Activated naive CD4-positive, alpha-beta T cell treated with anti-CD3 and anti-CD28 coated beads, Interleukin-2, amount 50 U/mL, for 72 hours (primary cell): ENCODE data around the gene ASB8. TPM values are rescaled to one million over a fixed set of nuclear protein-coding genes. Genes with fewer than 3 reads are reported as not detected.

Experiments
- ATAC-seq, 2 donors: fragments of 150-1000 bp; cut with Tn5 transposase; 2 replicates each; pipeline ENCODE4 v1.10.0; 2021; ENCODE audit warnings: mild to moderate bottlenecking in 2 of 2, moderate library complexity in 2 of 2
- DNase-seq, 2 donors: peaks; one replicate each; pipeline ENCODE4 v3.0.0; 2021 to 2022; ENCODE audit warnings: low spot score in 2 of 2
- H3K27ac Mint-ChIP-seq, 2 donors: one replicate each; pipeline ENCODE4 v1.8.0; 2022; ENCODE audit warnings: mild to moderate bottlenecking in 2 of 2, mixed read lengths in 2 of 2
- H3K36me3 Mint-ChIP-seq, 2 donors: one replicate each; pipeline ENCODE4 v1.8.0; 2022; ENCODE audit warnings: mixed read lengths in 2 of 2
- H3K9me3 Mint-ChIP-seq, 2 donors: one replicate each; pipeline ENCODE4 v1.8.0; 2022; ENCODE audit warnings: mixed read lengths in 2 of 2
- total RNA-seq, 2 donors: library from RNA; stranded (reverse); gene quantifications; one replicate each; pipeline ENCODE4 v1.2.3, GENCODE V29; 2022

ASB8 gene, protein sequence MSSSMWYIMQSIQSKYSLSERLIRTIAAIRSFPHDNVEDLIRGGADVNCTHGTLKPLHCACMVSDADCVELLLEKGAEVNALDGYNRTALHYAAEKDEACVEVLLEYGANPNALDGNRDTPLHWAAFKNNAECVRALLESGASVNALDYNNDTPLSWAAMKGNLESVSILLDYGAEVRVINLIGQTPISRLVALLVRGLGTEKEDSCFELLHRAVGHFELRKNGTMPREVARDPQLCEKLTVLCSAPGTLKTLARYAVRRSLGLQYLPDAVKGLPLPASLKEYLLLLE
- 10 to 100 TPM; 30.7 to 45.3 TPM for total RNA-seq

DNA sequence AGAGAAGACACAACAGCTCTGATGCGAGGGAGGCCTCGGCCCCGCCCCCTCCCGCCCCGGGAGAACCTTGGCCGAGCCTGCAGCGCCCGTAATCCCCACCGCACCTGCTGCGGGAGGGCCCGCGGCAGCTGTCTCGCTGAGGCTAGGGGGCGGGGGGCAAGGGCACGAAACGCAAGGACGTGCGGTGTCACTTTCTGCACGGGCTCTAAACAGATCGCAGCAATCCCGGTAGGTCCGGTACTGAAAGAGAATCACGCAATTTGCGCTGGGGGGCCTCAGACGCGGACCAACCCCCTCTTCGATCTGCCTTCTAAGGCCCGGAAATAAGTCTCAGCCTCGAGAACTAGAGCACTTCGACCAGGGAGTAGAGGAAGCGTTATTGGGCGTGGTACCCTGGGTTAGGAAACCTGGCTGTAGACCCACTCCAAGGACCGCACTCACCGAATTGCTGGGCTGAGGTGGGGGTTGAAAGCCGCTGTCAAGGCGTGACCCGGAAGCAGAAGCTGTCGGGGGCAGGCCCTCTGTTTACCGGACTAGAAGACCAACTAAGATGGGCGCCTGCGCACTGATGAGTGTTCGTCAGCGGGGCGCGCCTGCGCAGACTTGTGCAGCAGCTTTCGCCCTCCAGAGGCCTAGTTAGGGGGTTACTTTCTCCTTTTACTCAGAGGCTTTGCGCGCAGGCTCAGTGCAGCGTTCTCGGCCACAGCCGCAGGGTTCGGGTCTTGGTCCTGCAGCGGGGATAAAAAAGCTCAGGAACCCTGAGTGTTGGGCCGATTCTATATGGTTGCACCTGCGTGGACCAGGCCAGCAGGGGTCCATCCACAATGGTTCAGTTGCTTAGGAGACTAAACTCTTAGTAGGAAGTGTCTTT is at the start of gene ASB8:
ASB8 (minus strand) TSS at position 498 of the 871 bp plus-strand sequence. CDS start 4,019 bp downstream, outside the sequence.
- ATAC-seq = peak; percentile 95 to 96
- DNase-seq = peak; percentile 97 to 99
- Mint-ChIP-seq H3K9me3 (peaks cover 0 to 4% of the 10 kb centered on the region in 2 donors), H3K36me3 (peaks cover 0 to 6% of the 10 kb centered on the region in 2 donors), H3K27ac (peak within 1 kb of the TSS; percentile 88 to 95)

DNA sequence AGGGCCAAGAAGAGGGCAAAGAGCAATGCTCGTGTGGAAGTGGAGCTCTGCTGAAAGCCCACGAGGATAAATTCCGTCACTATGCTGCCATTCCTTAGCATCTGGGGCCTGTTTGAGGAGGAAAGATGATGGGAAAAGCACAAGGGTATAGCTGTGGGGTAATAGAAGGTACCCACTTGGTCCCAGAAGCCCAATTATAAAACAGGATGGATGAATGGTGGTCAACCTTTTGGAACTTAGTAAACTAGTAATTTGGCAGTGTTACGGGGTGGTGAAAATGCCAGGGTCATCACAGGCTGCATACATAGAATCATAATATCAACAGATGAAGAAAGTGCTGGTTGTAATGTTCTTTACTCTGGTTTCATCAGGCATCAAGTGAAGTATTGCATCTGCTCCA is 45.9 kb upstream of the ASB8 start, which contains the start of gene OR10AD1:
OR10AD1 (minus strand) TSS at position 101 of the 400 bp plus-strand sequence; CDS start at position 101, 0 bp downstream.
- Mint-ChIP-seq H3K27ac (peak within 1 kb of the TSS in 1 of 2 donors; percentile 99), H3K36me3 (peaks cover 70 to 74% of the 10 kb centered on the region in 2 donors), H3K9me3 (peaks cover 37 to 45% of the 10 kb centered on the region in 2 donors)
- DNase-seq (no peak), ATAC-seq (no peak)

DNA sequence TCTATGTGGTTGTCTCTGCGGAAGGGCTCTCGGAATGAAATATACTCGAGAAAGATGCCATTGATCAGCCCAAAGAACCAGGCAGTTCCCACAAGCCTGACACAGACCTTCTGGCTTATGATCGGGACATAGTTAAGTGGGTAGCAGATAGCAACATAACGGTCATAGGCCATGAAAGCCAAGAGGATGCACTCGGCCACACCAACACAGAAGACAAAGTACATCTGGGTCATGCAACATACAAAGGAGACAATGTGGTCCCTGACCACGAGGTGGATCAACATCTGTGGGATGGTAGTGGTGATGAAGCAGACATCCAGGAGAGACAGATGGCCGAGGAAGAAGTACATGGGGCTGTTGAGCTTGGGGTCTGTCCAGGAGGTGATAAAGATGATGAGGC is 45.5 kb upstream of the ASB8 start:
- Mint-ChIP-seq H3K9me3 (peaks cover 37 to 45% of the 10 kb centered on the region in 2 donors), H3K27ac (no peak overlapping the region), H3K36me3 (peaks cover 69 to 73% of the 10 kb centered on the region in 2 donors)
- no peak for ATAC-seq
- DNase-seq = no peak

DNA sequence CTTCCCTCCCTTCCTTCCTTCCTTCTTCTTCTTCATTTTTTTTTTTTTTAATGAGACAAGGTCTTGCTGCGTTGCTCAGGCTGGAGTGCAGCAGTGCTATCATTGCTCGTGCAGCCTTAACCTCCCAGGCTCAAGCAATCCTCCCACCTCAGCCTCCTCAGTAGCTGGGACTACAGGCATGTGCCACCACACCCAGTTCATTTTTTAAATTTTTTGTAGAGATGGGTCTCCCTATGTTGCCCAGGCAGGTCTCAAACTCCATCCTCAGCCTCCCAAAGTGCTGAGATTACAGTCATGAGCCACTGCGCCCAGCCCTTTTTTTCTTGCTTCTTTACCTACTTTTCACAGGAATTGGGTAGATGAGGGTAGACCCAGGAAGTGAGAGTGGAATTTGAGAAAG is 44.2 kb upstream of the ASB8 start:
- Mint-ChIP-seq H3K27ac (peak overlapping the region in 1 of 2 donors; percentile 99), H3K36me3 (peaks cover 57 to 61% of the 10 kb centered on the region in 2 donors), H3K9me3 (peaks cover 28 to 35% of the 10 kb centered on the region in 2 donors)
- ATAC-seq (no peak), DNase-seq (no peak)

DNA sequence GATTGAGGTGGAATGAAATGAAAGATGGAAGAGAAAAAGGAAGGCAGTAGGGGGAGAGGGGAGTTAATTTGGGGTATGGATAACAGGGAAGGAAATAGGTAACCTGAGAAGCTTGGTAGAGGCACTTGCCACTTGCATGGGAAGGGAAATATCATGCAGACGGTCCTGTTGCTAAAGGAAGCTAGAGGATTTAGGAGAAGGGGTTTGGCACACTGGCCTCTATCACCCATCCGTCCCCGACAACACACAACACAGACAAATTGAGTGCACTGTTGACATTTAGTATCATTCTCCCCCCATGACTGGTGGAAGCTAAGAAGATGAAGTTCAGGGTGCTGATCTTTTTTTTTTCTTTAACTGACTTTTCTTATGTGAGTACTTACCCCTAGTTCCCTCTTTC is 43.8 kb upstream of the ASB8 start:
- ATAC-seq = no peak
- Mint-ChIP-seq H3K9me3 (peaks cover 25 to 31% of the 10 kb centered on the region in 2 donors), H3K36me3 (peaks cover 53 to 57% of the 10 kb centered on the region in 2 donors), H3K27ac (peak overlapping the region in 1 of 2 donors; percentile 99)
- DNase-seq = no peak

DNA sequence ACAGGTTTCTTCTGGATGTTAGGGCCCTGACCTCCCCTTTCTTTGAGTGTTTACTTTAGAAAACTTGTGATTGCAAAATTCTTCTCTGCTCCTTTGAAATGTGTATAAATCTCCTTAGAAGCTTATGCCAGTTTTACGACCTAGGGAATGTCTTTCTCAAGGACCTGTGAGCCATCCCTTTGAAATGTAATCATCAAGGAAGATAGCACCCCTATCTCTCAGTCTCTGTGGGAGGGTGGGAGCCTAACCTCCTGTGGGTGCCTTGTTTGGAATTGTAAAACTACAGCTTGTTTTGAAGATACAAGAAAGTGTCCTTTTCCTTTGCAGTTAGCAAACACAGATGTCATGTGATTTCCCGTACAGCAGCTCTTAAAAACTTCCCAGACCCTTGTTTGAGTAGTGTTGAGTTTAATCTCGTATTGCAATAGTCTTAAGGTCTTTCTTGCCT is 42.5 kb upstream of the ASB8 start:
- peaks cover 24 to 31% of the 10 kb centered on the region in 2 donors for H3K9me3 Mint-ChIP-seq
- peak overlapping the region; percentile 95 to 99 for H3K27ac Mint-ChIP-seq
- ATAC-seq = no peak
- no peak for DNase-seq
- peaks cover 49 to 51% of the 10 kb centered on the region in 2 donors for H3K36me3 Mint-ChIP-seq

DNA sequence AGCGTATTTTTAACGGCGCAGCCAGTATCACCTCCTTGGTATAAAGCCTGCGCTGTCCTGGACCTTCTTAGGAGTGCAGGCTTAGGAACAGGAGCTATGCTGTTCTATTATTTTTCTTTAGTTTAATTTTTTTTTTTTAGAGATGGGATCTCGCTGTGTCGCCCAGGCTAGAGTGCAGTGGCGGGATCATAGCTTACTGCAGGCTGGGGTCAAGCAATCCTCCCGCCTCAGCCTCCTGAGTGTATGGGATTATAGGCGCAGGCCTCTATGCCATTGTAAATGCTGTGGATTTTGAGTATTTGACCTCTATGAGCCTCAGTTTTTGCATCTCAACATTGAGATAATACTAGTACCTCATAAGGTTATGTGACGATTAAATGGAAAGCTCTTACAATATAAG is 41.7 kb upstream of the ASB8 start:
- peaks cover 41 to 43% of the 10 kb centered on the region in 2 donors for H3K36me3 Mint-ChIP-seq
- H3K9me3 Mint-ChIP-seq = peaks cover 19 to 25% of the 10 kb centered on the region in 2 donors
- ATAC-seq = no peak
- no peak for DNase-seq
- H3K27ac Mint-ChIP-seq = peak overlapping the region; percentile 99

DNA sequence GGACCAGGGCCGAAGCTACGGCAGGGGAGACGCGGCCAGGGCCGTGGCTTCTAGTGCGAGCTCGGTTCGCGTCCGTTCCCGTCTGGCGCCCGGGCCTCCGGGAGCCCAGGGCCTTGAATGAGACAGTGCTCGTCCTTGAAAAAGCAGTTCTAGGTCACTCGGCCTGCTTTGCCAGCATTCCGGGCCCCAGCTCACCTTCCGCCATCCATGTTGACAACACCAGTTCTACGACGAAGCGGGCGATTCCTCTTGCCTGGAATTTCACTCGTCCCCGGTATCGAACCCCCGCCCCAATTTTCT is 41.3 kb upstream of the ASB8 start:
- DNase-seq (no peak), ATAC-seq (peak; percentile 14 to 16)
- Mint-ChIP-seq H3K36me3 (peaks cover 39 to 40% of the 10 kb centered on the region in 2 donors), H3K27ac (peak overlapping the region; percentile 99), H3K9me3 (peaks cover 19 to 25% of the 10 kb centered on the region in 2 donors)

DNA sequence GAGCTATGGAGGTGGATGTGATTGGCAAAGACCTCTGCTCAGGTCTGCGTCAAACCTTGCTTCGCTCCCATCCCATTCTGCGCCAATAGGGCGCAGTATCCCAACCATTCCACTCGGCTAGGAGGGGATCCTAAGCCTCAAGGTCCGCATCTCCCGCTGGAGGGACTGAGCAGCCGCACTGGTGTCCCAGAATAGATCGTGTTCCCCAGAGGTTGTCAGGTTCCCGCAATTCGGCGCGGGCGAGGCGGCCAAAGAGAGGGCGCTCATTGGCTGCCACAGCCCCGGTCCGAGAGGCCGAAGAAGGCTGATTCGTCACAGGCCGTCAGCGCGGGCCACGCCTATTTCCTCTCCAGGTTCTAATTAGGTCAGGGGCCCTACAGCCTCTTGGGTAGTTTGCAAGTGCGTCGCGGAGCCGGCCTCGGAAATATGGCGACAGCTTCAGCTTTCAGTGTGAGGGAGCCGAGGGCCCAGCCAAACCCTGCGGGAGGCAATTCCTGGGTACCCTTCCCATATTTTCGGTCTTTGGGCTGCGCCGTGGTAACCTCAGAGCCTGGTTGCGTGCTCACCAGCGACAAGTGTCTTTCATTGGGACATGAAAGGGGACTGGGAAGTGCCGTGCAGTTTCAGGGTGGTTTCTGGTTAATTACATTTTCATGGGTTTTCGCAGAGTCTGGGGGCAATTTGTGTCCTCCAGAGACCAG is 40.8 kb upstream of the ASB8 start:
- Mint-ChIP-seq H3K36me3 (peaks cover 36 to 37% of the 10 kb centered on the region in 2 donors), H3K9me3 (peaks cover 19 to 20% of the 10 kb centered on the region in 2 donors), H3K27ac (peak overlapping the region; percentile 99)
- ATAC-seq (peak; percentile 99), DNase-seq (peak; percentile 89 to 96)

DNA sequence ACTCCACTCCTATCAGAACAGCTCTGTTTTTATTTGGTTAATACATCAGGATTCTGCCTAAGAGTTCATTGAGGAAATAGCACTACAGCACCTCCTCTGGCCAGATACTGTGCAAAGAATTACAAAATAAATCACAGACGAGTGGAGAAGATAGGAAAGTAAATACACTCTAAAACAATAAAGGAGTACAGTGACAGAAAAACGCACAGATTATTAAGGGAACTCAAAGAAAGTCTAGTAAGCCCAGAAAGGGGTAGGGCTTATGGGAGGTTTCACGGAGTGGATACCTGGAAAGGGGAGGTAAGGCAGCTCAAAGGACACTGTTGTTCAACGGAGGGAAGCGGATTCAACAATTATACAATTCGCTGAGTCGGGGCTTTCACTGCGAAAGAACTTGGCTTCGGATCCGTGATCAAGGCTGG is 40.2 kb upstream of the ASB8 start:
- Mint-ChIP-seq H3K9me3 (peaks cover 13 to 15% of the 10 kb centered on the region in 2 donors), H3K36me3 (peaks cover 30 to 32% of the 10 kb centered on the region in 2 donors), H3K27ac (peak overlapping the region; percentile 99)
- ATAC-seq = peak; percentile 15 to 30
- DNase-seq = peak in 1 of 2 donors; percentile 8

DNA sequence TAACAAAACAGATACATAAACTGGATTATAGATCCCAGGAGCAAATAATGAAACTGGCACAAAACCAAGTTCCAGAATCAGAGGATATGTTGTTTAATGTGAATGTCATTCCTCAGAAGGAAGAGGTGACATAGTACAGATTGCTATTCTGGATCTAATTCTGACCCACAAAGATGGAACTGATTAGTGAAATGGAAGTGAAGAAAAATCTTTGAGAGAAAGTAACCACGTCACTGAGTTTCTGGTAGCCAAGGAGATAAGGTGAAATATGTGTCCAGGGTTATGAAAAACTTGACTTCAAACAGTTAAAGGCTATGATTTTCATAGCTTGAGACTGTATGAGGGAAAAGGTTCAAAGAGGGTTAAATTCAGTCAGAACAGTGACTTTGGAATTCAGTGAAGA is 37.5 kb upstream of the ASB8 start:
- Mint-ChIP-seq H3K27ac (no peak overlapping the region), H3K36me3 (peaks cover 5 to 11% of the 10 kb centered on the region in 2 donors), H3K9me3 (no peaks in the 10 kb centered on the region)
- no peak for ATAC-seq
- DNase-seq = no peak

DNA sequence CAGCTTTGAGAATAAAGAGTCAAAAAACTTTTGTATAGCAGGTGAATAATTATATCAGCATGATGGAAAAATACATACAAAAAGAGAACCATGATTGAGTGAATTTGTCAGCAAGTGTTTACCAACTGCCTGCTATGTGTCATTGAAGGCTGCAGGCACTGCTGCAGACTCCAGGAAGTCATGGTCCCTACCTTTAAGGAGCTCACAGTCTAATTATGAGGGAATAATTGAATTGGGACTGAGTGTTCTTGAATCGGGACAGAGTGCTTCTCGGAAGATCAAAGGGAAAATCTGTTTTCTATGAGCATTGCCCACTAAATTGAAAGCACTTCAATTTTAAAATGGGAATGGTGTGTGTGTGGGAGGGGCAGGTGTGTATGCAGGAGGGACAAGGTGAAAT is 36.3 kb upstream of the ASB8 start:
- no peak overlapping the region for H3K27ac Mint-ChIP-seq

DNA sequence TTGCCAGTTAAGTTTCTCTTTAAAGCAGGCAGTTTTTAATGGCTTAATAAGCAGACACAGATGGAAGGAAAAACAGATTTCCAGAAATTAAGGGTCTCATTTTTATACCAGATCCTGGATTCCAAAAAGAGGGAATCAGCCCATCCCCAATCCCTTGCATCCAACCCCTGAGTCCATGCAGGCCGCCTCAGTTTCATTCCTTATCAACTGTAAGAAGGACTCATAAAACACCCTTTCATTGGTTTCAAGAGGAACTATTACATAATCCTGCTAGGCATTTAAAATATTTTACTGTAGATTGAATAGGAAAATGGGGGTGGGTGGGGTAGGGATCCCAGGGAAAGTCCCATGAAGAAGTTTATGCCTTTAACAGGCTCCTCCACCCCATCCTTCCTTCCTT is 35.5 kb upstream of the ASB8 start:
- Mint-ChIP-seq H3K9me3 (no peaks in the 10 kb centered on the region), H3K36me3 (no peaks in the 10 kb centered on the region), H3K27ac (no peak overlapping the region)
- DNase-seq = no peak
- ATAC-seq = no peak

More for the DNA sequence above, 36.3 kb upstream of the ASB8 start:
- Mint-ChIP-seq H3K36me3 (peaks cover 5 to 6% of the 10 kb centered on the region in 2 donors), H3K9me3 (no peaks in the 10 kb centered on the region)
- ATAC-seq (no peak), DNase-seq (no peak)

DNA sequence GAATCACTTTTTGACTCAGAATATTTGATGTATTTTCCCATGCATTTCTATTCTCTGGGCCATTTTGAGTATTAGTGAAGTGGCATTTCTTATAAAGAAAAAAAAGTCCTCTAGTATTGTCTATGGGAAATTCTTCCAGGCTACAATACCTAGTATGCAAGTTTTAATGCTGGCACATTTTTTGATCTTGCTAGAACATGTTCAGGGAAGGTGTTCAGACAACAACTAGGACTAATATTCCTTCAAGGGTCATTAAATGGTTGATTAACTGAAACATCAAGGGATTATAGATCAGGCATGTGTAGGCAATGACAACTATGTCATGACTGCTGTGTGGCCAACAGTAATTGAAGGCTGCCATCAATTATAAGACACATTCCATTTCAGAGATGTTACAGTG is 33.8 kb upstream of the ASB8 start:
- H3K9me3 Mint-ChIP-seq = no peaks in the 10 kb centered on the region
- H3K36me3 Mint-ChIP-seq = no peaks in the 10 kb centered on the region
- ATAC-seq = no peak

DNA sequence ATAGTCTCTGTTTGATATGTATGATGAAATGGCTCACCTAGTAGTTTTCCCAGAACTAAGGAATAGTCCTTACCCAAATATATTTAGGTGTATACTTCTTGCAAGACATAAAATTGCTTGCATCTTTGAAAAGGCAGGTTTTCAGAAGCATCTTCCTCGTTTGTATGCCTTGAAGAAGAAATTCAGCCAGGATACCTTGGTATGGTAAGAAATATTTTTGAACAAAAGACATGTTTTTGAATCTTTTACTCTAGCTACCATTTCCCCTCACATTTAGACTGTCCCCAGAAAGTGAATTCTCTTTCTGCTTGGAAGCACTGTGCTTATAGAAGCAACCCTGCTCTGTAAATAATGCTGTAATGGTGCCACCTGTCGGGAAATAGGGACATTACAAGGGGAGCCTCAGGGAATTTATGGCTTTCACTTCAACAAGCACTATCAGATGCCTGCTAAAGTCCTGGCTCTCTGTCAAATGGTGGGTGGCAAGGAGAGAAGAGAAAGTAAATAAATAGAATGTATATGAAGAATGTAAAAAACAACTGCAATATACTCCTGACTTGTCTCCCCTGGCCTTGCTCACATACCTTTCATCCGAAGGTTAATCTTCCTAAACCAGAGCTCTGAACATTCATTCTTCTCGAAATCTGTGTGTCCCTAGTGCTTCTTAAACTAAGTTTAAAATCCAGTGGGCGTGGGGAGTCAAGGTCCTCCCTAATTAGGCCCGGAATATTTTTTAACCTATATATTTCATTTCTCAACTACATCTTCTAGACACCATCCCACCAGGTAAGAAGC is 32.2 kb upstream of the ASB8 start:
- ATAC-seq = peak; percentile 69 to 71
- Mint-ChIP-seq H3K27ac (no peak overlapping the region), H3K9me3 (no peaks in the 10 kb centered on the region), H3K36me3 (no peaks in the 10 kb centered on the region)
- DNase-seq = peak; percentile 62 to 78

More for the DNA sequence above, 33.8 kb upstream of the ASB8 start:
- no peak for DNase-seq
- H3K27ac Mint-ChIP-seq = no peak overlapping the region
